K562 (cell line): ENCODE results near the gene SUPT3H. TPM values are rescaled to one million over a fixed set of nuclear protein-coding genes. Genes with fewer than 3 reads are reported as not detected.

Source experiments
- ATAC-seq: fragments of 200-7000 bp; cut with Tn5 transposase; 3 replicates; pipeline ENCODE4 v1.9.1; 2020; ENCODE audit warnings: moderate library complexity
- BruUV-seq: library from RNA; stranded (reverse); fragments of 400-500 nt; replicated peaks from 2 replicates; lab custom pipeline; 2021; lab: Mats Ljungman, UMichigan
- CTCF ChIA-PET: fragments of 300-600 bp; formaldehyde crosslinking; extraction: SDS; loops from one replicate; lab custom pipeline; 2021; ENCODE audit warnings: low intra/inter-chr PET ratio; lab: Yijun Ruan, JAX
- POLR2A ChIA-PET: fragments of 300-600, 350-650 bp; sonication (Branson Sonifier 250); formaldehyde crosslinking; extraction: SDS; loops from one replicate; lab custom pipeline; 2021; ENCODE audit warnings: antibody characterized with exemption, inconsistent platforms; lab: Yijun Ruan, JAX
- DNase-seq, 4 experiments: peaks; one replicate each; pipeline versions ENCODE4 v3.0.0 to v3.0.0-alpha.2; 2011 to 2018; ENCODE audit warnings: low spot score in 3 of 4, mixed read lengths in 3 of 4; ENCODE audit errors: extremely low read depth in 1 of 4
- FAIRE-seq: peaks from 2 replicates; lab custom pipeline; 2011; peaks lifted over from hg19 to GRCh38; lab: Jason Lieb, UNC
- H2AFZ ChIP-seq: 2 replicates; pipeline ENCODE4 v1.6.0; 2011; ENCODE audit warnings: low read depth, low read length, control low read depth, inconsistent platforms
- H3K27ac ChIP-seq: fragments of 200-600 bp; 3 replicates; pipeline ENCODE4 v1.8.0; 2011; ENCODE audit warnings: low read depth, mild to moderate bottlenecking, control low read depth, inconsistent platforms, low read length, moderate library complexity, mixed read lengths; ENCODE audit errors: extremely low read depth
- H3K27me3 ChIP-seq, 2 experiments: fragments of 300-600 bp in 1 of 2; 2 replicates in 1 of 2; 3 replicates in 1 of 2; pipeline versions ENCODE4 v1.6.0 to v1.8.0; 2011; ENCODE audit warnings: inconsistent platforms in 2 of 2, low read length in 2 of 2, mild to moderate bottlenecking in 1 of 2, mixed read lengths in 1 of 2, moderate library complexity in 1 of 2; ENCODE audit not compliant: control insufficient read depth in 2 of 2, insufficient read depth in 2 of 2
- H3K36me3 ChIP-seq: fragments of 300-600 bp; 3 replicates; pipeline ENCODE4 v1.8.0; 2011; ENCODE audit warnings: mild to moderate bottlenecking, low read length, inconsistent platforms; ENCODE audit not compliant: control insufficient read depth, insufficient read depth
- H3K4me1 ChIP-seq, 2 experiments: fragments of 200-600 bp in 1 of 2; replicated peaks in 1 of 2; 2 replicates in 1 of 2; 3 replicates in 1 of 2; pipeline versions ENCODE4 v1.5.1 to v1.8.0; 2011; ENCODE audit warnings: inconsistent platforms in 2 of 2, low read length in 2 of 2, mild to moderate bottlenecking in 1 of 2, mixed read lengths in 1 of 2, moderate library complexity in 1 of 2; ENCODE audit not compliant: control insufficient read depth in 2 of 2, insufficient read depth in 2 of 2
- H3K4me2 ChIP-seq: 2 replicates; pipeline ENCODE4 v1.6.1; 2011; ENCODE audit warnings: low read length, control low read depth, inconsistent platforms, mixed read lengths; ENCODE audit not compliant: insufficient read depth
- H3K4me3 ChIP-seq: fragments of 200-600 bp; sonication (generic), shearing (Covaris generic); 2 replicates; pipeline ENCODE4 v1.5.1; 2016; ENCODE audit warnings: control low read depth, inconsistent platforms
- H3K79me2 ChIP-seq: fragments of 200-600 bp; 3 replicates; pipeline ENCODE4 v1.8.0; 2011; ENCODE audit warnings: low read length, inconsistent platforms; ENCODE audit not compliant: control insufficient read depth, insufficient read depth
- H3K9ac ChIP-seq, 2 experiments: 2 replicates each; pipeline versions ENCODE4 v1.6.0 to v1.6.1; 2011; ENCODE audit warnings: low read depth in 2 of 2, low read length in 2 of 2, control low read depth in 1 of 2, inconsistent platforms in 1 of 2, mild to moderate bottlenecking in 1 of 2, mixed read lengths in 1 of 2; ENCODE audit not compliant: insufficient read depth in 1 of 2
- H3K9me1 ChIP-seq: one replicate; pipeline ENCODE4 v1.6.0; 2011; ENCODE audit warnings: inconsistent platforms, mild to moderate bottlenecking, low read length, moderate library complexity; ENCODE audit not compliant: control insufficient read depth, insufficient read depth
- H3K9me3 ChIP-seq: replicated peaks from 2 replicates; pipeline ENCODE4 v1.5.1; 2011; ENCODE audit warnings: low read depth, low read length, inconsistent platforms; ENCODE audit not compliant: control insufficient read depth, insufficient read depth
- H4K20me1 ChIP-seq: replicated peaks from 2 replicates; pipeline ENCODE4 v1.6.1; 2011; ENCODE audit warnings: low read length, inconsistent platforms, mixed read lengths; ENCODE audit not compliant: control insufficient read depth, insufficient read depth
- CHAMP1 ChIP-seq: fragments of 450-650 bp; IDR thresholded peaks from 2 replicates; pipeline ENCODE4 v1.6.1; 2016; ENCODE audit warnings: mild to moderate bottlenecking
- HLTF ChIP-seq: fragments of 450-650 bp; IDR thresholded peaks from 2 replicates; pipeline ENCODE4 v1.6.1; 2016
- HNRNPL ChIP-seq: fragments of 200-400 bp; formaldehyde crosslinking; IDR thresholded peaks from 2 replicates; pipeline ENCODE4 v1.6.1; 2017; ENCODE audit warnings: low read depth, mild to moderate bottlenecking, low read length
- JUN ChIP-seq, 2 experiments: sonication (generic) in 1 of 2; formaldehyde crosslinking in 1 of 2; IDR thresholded peaks; 2 replicates each; pipeline versions ENCODE4 v1.6.1 to v1.8.0; 2012 to 2022; ENCODE audit warnings: borderline replicate concordance in 2 of 2, mild to moderate bottlenecking in 2 of 2, improper control_type of control experiment in 1 of 2, low read depth in 1 of 2, low read length in 1 of 2, missing genetic modification reagents in 1 of 2
- SIN3B ChIP-seq: fragments of 450-650 bp; IDR thresholded peaks from 2 replicates; pipeline ENCODE4 v1.6.1; 2017; ENCODE audit warnings: low read depth, mild to moderate bottlenecking, moderate library complexity
- SMARCB1 ChIP-seq: IDR thresholded peaks from 2 replicates; pipeline ENCODE4 v1.6.1; 2011; ENCODE audit warnings: improper control_type of control experiment, low read depth; ENCODE audit not compliant: insufficient read length
- SMARCE1 ChIP-seq: fragments of 450-650 bp; IDR thresholded peaks from 2 replicates; pipeline ENCODE4 v1.7.1; 2016; ENCODE audit warnings: mild to moderate bottlenecking
- SRF ChIP-seq, 2 experiments: fragments of 250-450, 450-650 bp in 1 of 2; sonication (Bioruptor Pico) in 1 of 2; sonication (generic) in 1 of 2; formaldehyde crosslinking; IDR thresholded peaks; 2 replicates each; pipeline versions ENCODE4 v1.5.0 to v1.5.1; 2020 to 2022; ENCODE audit warnings: mild to moderate bottlenecking in 1 of 2, missing genetic modification reagents in 1 of 2
- SRSF9 ChIP-seq: fragments of 200-400 bp; formaldehyde crosslinking; IDR thresholded peaks from 2 replicates; pipeline ENCODE4 v1.6.1; 2017; ENCODE audit warnings: low read depth, low read length, borderline replicate concordance
- TRIM24 ChIP-seq, 2 experiments: fragments of 450-650 bp; IDR thresholded peaks; 2 replicates each; pipeline ENCODE4 v1.6.1; 2016
- ZNF57 ChIP-seq: fragments of 450-650 bp; formaldehyde crosslinking; IDR thresholded peaks from 2 replicates; pipeline ENCODE4 v1.4.0; 2020; ENCODE audit warnings: mild to moderate bottlenecking, moderate library complexity
- ZNF655 ChIP-seq: fragments of 250-450 bp; sonication (Bioruptor Pico); IDR thresholded peaks from 2 replicates; pipeline ENCODE4 v1.5.0; 2021
- WGBS: fragments of 100-300 bp; shearing (Covaris generic); methylation state at CpG from one replicate; pipeline ENCODE4 v1.1.6; 2016; ENCODE audit warnings: low coverage, mixed read lengths; ENCODE audit not compliant: insufficient coverage; ENCODE audit errors: missing lambda C conversion rate; 5-methylcytosine and 5-hydroxymethylcytosine counted together
- in situ Hi-C: fragments of 300-500 bp; cut with MboI; formaldehyde crosslinking; loops from 4 replicates; pipeline ENCODE4 v1.15.0; 2018; ENCODE audit warnings: inconsistent platforms, mixed read lengths
- intact Hi-C: fragments of 100-400 bp; cut with micrococcal nuclease; formaldehyde crosslinking; loops from 2 replicates; pipeline ENCODE4 v1.14.2; 2022
- polyA plus RNA-seq, 8 experiments: library from polyadenylated mRNA; depleted of rRNA in 4 of 8; stranded (reverse) in 5 of 8; unstranded in 3 of 8; fragments of >200 nt; fragmentation: Nextera tagmentation in 2 of 8; fragmentation: Illumina TruSeq in 1 of 8; extraction: Ambion mirVana in 2 of 8; extraction: Trizol in 1 of 8; gene quantifications; 2 replicates each; pipeline versions ENCODE4 v1.2.1 to v1.2.3, GENCODE V29; 2011 to 2014; ENCODE audit warnings: inconsistent platforms in 1 of 8, missing spikeins in 1 of 8
- total RNA-seq, 7 experiments: library from RNA; depleted of rRNA in 6 of 7; stranded (reverse); fragments of >200 nt in 6 of 7; fragmentation: Illumina TruSeq in 2 of 7; extraction: Trizol in 2 of 7; gene quantifications; 2 replicates each; pipeline versions ENCODE4 v1.2.1 to v1.2.3, GENCODE V29; 2011 to 2021; ENCODE audit warnings: low replicate concordance in 1 of 7
- TF ChIP-seq, protein P1 (sequence below): fragments of 250-450 bp; sonication (Bioruptor Pico); IDR thresholded peaks from 2 replicates; pipeline ENCODE4 v1.4.0; 2020
- TF ChIP-seq, protein P2 (sequence below): IDR thresholded peaks from 3 replicates; pipeline ENCODE4 v1.6.1; 2011; ENCODE audit warnings: borderline replicate concordance, mild to moderate bottlenecking; ENCODE audit not compliant: insufficient read length, insufficient read depth

SUPT3H gene
- total and polyA plus RNA-seq, 9 of the 15 experiments (the other 6 are each of a cell fraction or from before 2014, with no cell fraction given): 7.2 to 16.3 (median 11.9) TPM

- Histone ChIP-seq H3K36me3 (no peaks in the 10 kb centered on the region), H3K4me2 (peak overlapping the region; percentile 6; the same call in 1 of the 2 replicates), H3K79me2 (no peaks in the 10 kb centered on the region), H3K4me1 (0 out of 5 replicates have a peak, but pooled peaks cover 0 to 2% of the 10 kb centered on the region in 2 experiments), H3K9me1 (no peaks in the 10 kb centered on the region), H3K9ac (no peak overlapping the region), H3K9me3 (peaks cover 6% of the 10 kb centered on the region), H3K27ac (peak overlapping the region; percentile 44; the same call in 2 of the 3 replicates), H3K4me3 (no peak overlapping the region), H3K27me3 (no peaks in the 10 kb centered on the region), H4K20me1 (no peaks in the 10 kb centered on the region), H2AFZ (no peak overlapping the region)
- WGBS: 0% methylated on average over 2 of the region's 2 CpGs
- ATAC-seq (no peak), DNase-seq (peak in 2 of 4 experiments; percentile 29), FAIRE-seq (no peak)
- intact Hi-C loops (no loop called here), in situ Hi-C loops (no loop called here)
- no TSS peak for BruUV-seq
- POLR2A ChIA-PET: no interaction called here
- CTCF ChIA-PET: no interaction called here
- TF ChIP-seq SIN3B: no peak
- TF ChIP-seq, protein P1, sequence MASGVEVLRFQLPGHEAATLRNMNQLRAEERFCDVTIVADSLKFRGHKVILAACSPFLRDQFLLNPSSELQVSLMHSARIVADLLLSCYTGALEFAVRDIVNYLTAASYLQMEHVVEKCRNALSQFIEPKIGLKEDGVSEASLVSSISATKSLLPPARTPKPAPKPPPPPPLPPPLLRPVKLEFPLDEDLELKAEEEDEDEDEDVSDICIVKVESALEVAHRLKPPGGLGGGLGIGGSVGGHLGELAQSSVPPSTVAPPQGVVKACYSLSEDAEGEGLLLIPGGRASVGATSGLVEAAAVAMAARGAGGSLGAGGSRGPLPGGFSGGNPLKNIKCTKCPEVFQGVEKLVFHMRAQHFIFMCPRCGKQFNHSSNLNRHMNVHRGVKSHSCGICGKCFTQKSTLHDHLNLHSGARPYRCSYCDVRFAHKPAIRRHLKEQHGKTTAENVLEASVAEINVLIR: no peak
- no peak for TF ChIP-seq HNRNPL
- TF ChIP-seq, protein P2, sequence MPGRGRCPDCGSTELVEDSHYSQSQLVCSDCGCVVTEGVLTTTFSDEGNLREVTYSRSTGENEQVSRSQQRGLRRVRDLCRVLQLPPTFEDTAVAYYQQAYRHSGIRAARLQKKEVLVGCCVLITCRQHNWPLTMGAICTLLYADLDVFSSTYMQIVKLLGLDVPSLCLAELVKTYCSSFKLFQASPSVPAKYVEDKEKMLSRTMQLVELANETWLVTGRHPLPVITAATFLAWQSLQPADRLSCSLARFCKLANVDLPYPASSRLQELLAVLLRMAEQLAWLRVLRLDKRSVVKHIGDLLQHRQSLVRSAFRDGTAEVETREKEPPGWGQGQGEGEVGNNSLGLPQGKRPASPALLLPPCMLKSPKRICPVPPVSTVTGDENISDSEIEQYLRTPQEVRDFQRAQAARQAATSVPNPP: no peak
- no peak for TF ChIP-seq CHAMP1
- TF ChIP-seq ZNF655 (CRISPR knock-in tag): no peak
- peak; percentile 61 to 72 for TF ChIP-seq TRIM24 (IDR thresholded peaks at IDR 0.05)
- TF ChIP-seq SMARCE1: no peak
- no peak for TF ChIP-seq SRSF9
- 0 out of 2 replicates have a peak, but pooled peaks have one; percentile 15 for TF ChIP-seq JUN (IDR thresholded peaks at IDR 0.05; ENCODE audit: borderline replicate concordance, low read depth, low read length)
- no peak for TF ChIP-seq JUN (CRISPR knock-in tag; IDR thresholded peaks at IDR 0.05; ENCODE audit: borderline replicate concordance)
- TF ChIP-seq HLTF: no peak
- TF ChIP-seq ZNF57: no peak
- TF ChIP-seq SRF (CRISPR knock-in tag; IDR thresholded peaks at IDR 0.05): no peak
- TF ChIP-seq SMARCB1: no peak
Measured at GRCh38 chr6:44974511-44974910, 403.2 kb downstream of the SUPT3H start.
